GM19238 (cell line): ENCODE measurements around the gene CD55.

Experiments used
- DNase-seq: peaks from one replicate; pipeline ENCODE4 v3.0.0; 2011; ENCODE audit warnings: low spot score; ENCODE audit not compliant: insufficient read length

CD55 gene

GRCh38 chr1:207355513-207356295, 34.2 kb downstream of the CD55 start:
- no peak for DNase-seq

GRCh38 chr1:207361029-207361428, 39.6 kb downstream of the CD55 start:
- no peak for DNase-seq

GRCh38 chr1:207361889-207362288, 40.4 kb downstream of the CD55 start:
- DNase-seq = no peak

GRCh38 chr1:207362962-207363860, 41.7 kb downstream of the CD55 start:
- no peak for DNase-seq

- no peak for DNase-seq
Observed at GRCh38 chr1:207363871-207364270, 42.4 kb downstream of the CD55 start.

GRCh38 chr1:207364614-207365013, 43.1 kb downstream of the CD55 start:
- DNase-seq = no peak

- DNase-seq = no peak
Observed at GRCh38 chr1:207365063-207365462, 43.6 kb downstream of the CD55 start.

GRCh38 chr1:207366022-207366421, 44.5 kb downstream of the CD55 start:
- no peak for DNase-seq

GRCh38 chr1:207388721-207389120, 67.2 kb downstream of the CD55 start:
- DNase-seq = no peak

- DNase-seq = no peak
Observed at GRCh38 chr1:207389728-207390464, 68.4 kb downstream of the CD55 start.

- DNase-seq = no peak
Observed at GRCh38 chr1:207393610-207394009, 72.1 kb downstream of the CD55 start.

- no peak for DNase-seq
Observed at GRCh38 chr1:207396168-207396746, 74.8 kb downstream of the CD55 start.

GRCh38 chr1:207397525-207397926, 76.0 kb downstream of the CD55 start:
- no peak for DNase-seq

GRCh38 chr1:207398986-207399385, 77.5 kb downstream of the CD55 start:
- no peak for DNase-seq

GRCh38 chr1:207401578-207401977, 80.1 kb downstream of the CD55 start:
- no peak for DNase-seq

- no peak for DNase-seq
Observed at GRCh38 chr1:207402744-207403143, 81.3 kb downstream of the CD55 start.

- peak; percentile 30 for DNase-seq
Observed at GRCh38 chr1:207404849-207405525, 83.5 kb downstream of the CD55 start.

- DNase-seq = no peak
Observed at GRCh38 chr1:207405814-207406213, 84.3 kb downstream of the CD55 start.

GRCh38 chr1:207407655-207408260, 86.3 kb downstream of the CD55 start:
- no peak for DNase-seq
